BE2C (cell line): ENCODE data around the gene CCDC88B.
"Not testable (repeated sequence)": the region's sequence is repeated elsewhere in the genome, so short reads cannot be mapped to it uniquely, and the experiment has no call there.

Source experiments
- DNase-seq: peaks from one replicate; pipeline ENCODE4 v3.0.0-alpha.2; 2020
- H3K27me3 ChIP-seq: fragments of 250-450 bp; sonication (Bioruptor Pico); 2 replicates; pipeline ENCODE4 v1.5.1; 2020; ENCODE audit warnings: mild to moderate bottlenecking
- H3K36me3 ChIP-seq: fragments of 250-450 bp; sonication (Bioruptor Pico); 2 replicates; pipeline ENCODE4 v1.5.1; 2020; ENCODE audit warnings: mild to moderate bottlenecking
- H3K4me1 ChIP-seq: fragments of 250-450 bp; sonication (Bioruptor Pico); 2 replicates; pipeline ENCODE4 v1.5.1; 2020
- H3K4me3 ChIP-seq: 2 replicates; pipeline ENCODE4 v1.5.1; 2011; ENCODE audit warnings: low read depth, low read length
- H3K9me3 ChIP-seq: fragments of 250-450 bp; sonication (Bioruptor Pico); 2 replicates; pipeline ENCODE4 v1.5.1; 2020
- TF ChIP-seq, protein P1 (sequence below): IDR thresholded peaks from 2 replicates; pipeline ENCODE4 v1.5.1; 2012; ENCODE audit warnings: mild to moderate bottlenecking, low read depth, low read length

Gene CCDC88B

DNA sequence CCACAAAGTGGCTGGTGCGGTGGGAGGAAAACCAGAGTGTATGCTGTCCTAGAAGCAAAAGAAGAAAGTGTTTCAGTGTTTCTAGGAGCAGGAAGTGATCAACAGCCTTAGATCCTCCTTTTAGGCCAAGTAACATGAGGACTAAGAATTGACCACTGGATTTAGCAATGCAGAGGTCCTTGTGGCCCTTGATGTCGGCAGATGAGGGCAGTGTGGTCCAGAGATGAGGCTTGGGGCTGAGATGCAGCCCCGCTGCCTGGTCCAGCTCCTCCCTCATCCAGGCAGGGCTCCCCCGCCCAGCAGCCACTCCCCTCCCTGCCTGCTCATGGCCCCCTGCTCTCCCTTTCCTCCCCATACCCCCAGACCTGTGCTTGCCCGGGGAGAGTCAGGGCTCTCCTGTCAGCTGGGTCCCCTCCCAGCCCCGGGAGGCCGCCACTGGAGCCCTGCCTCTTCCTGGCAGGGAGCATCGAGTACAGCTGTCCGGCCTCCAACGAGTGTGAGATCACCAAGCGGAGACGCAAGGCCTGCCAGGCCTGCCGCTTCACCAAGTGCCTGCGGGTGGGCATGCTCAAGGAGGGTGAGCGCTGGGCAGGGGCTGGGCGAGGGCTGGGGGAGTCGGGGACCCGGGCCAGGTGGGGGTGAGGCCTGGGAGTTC lies 26.4 kb upstream of the CCDC88B start:
- no peak for DNase-seq
- Histone ChIP-seq H3K9me3 (no peaks in the 10 kb centered on the region), H3K4me1 (no peaks in the 10 kb centered on the region), H3K4me3 (no peak overlapping the region), H3K27me3 (no peaks in the 10 kb centered on the region), H3K36me3 (0 out of 2 replicates have a peak, but pooled peaks cover 6% of the 10 kb centered on the region)
- TF ChIP-seq, protein P1, sequence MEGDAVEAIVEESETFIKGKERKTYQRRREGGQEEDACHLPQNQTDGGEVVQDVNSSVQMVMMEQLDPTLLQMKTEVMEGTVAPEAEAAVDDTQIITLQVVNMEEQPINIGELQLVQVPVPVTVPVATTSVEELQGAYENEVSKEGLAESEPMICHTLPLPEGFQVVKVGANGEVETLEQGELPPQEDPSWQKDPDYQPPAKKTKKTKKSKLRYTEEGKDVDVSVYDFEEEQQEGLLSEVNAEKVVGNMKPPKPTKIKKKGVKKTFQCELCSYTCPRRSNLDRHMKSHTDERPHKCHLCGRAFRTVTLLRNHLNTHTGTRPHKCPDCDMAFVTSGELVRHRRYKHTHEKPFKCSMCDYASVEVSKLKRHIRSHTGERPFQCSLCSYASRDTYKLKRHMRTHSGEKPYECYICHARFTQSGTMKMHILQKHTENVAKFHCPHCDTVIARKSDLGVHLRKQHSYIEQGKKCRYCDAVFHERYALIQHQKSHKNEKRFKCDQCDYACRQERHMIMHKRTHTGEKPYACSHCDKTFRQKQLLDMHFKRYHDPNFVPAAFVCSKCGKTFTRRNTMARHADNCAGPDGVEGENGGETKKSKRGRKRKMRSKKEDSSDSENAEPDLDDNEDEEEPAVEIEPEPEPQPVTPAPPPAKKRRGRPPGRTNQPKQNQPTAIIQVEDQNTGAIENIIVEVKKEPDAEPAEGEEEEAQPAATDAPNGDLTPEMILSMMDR = no peak

- TF ChIP-seq, protein P1 = 0 out of 2 replicates have a peak, but pooled peaks have one; percentile 19
- H3K9me3 ChIP-seq = no peaks in the 10 kb centered on the region
- no peaks in the 10 kb centered on the region for H3K27me3 ChIP-seq
- no peaks in the 10 kb centered on the region for H3K4me1 ChIP-seq
- H3K36me3 ChIP-seq = 0 out of 2 replicates have a peak, but pooled peaks cover 6% of the 10 kb centered on the region
- DNase-seq = no peak
- H3K4me3 ChIP-seq = no peak overlapping the region
These were observed 25.7 kb upstream of the CCDC88B start for GRCh38 chr11:64314146-64314804.

DNA sequence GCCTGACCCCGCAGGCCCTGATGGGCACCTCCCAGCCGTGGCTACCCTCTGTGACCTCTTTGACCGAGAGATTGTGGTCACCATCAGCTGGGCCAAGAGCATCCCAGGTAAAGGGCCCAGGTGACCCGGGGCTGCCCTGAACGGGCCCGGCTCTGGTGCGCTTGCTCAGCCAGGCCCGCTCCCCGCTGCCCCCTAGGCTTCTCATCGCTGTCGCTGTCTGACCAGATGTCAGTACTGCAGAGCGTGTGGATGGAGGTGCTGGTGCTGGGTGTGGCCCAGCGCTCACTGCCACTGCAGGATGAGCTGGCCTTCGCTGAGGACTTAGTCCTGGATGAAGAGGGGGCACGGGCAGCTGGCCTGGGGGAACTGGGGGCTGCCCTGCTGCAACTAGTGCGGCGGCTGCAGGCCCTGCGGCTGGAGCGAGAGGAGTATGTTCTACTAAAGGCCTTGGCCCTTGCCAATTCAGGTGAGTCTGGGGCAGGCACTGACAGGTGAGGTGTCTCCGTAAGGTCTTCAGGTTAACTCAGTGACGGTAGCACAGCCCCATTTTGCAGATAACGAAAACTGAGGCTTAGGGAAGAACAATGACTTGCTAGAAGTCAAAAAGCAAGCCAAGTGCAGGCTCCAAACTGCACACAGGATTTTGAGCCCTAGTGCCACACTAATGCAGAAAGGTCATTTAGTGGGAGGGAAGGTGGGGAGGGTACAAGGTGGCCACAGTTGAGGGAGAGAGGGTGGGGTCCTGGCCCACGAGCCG lies 25.0 kb upstream of the CCDC88B start:
- Histone ChIP-seq H3K9me3 (no peaks in the 10 kb centered on the region), H3K4me3 (no peak overlapping the region), H3K4me1 (no peaks in the 10 kb centered on the region), H3K36me3 (0 out of 2 replicates have a peak, but pooled peaks cover 6% of the 10 kb centered on the region), H3K27me3 (no peaks in the 10 kb centered on the region)
- TF ChIP-seq, protein P1 = no peak
- DNase-seq = no peak

DNA sequence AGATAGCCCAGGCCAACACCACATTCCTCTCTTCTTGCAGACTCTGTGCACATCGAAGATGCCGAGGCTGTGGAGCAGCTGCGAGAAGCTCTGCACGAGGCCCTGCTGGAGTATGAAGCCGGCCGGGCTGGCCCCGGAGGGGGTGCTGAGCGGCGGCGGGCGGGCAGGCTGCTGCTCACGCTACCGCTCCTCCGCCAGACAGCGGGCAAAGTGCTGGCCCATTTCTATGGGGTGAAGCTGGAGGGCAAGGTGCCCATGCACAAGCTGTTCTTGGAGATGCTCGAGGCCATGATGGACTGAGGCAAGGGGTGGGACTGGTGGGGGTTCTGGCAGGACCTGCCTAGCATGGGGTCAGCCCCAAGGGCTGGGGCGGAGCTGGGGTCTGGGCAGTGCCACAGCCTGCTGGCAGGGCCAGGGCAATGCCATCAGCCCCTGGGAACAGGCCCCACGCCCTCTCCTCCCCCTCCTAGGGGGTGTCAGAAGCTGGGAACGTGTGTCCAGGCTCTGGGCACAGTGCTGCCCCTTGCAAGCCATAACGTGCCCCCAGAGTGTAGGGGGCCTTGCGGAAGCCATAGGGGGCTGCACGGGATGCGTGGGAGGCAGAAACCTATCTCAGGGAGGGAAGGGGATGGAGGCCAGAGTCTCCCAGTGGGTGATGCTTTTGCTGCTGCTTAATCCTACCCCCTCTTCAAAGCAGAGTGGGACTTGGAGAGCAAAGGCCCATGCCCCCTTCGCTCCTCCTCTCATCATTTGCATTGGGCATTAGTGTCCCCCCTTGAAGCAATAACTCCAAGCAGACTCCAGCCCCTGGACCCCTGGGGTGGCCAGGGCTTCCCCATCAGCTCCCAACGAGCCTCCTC lies 24.1 kb upstream of the CCDC88B start:
- not testable (repeated sequence) for H3K36me3 ChIP-seq, H3K9me3 ChIP-seq, DNase-seq, H3K4me3 ChIP-seq, H3K27me3 ChIP-seq, H3K4me1 ChIP-seq

DNA sequence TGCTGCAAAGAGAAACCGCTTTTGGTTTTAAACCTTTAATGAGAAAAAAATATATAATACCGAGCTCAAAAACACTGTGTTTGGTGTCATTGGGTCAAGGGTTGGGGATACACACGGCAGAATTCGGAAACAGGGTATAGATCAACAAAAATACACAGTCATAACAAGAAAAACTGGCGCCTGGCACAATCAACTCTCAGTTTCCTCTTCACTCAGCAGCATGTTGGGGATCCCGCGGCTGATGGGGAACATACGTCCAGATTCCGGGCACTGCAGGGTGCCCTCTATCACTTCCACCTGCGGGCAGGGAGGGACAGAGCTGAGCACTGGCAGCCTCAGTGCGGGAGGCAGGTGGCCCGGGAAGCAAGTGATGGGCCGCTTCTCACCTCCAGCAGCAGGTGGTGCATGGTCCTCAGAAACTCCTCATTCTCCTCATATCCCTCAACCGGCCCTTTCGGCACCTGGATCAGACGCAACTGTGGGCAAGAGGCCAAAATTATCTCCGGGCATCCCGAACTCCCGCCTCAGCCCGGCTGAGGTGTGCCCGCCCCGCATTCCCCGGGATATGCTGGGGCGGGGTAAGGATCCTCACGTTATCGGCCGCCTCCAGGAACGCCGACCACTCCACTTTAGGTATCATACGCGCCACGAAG lies 23.2 kb upstream of the CCDC88B start:
- 0 out of 2 replicates have a peak, but pooled peaks cover 6% of the 10 kb centered on the region for H3K36me3 ChIP-seq
- DNase-seq = no peak

More for the DNA sequence above, 23.2 kb upstream of the CCDC88B start:
- no peaks in the 10 kb centered on the region for H3K27me3 ChIP-seq
- TF ChIP-seq, protein P1 = 0 out of 2 replicates have a peak, but pooled peaks have one; percentile 4
- no peaks in the 10 kb centered on the region for H3K9me3 ChIP-seq
- peak overlapping the region; percentile 78 for H3K4me3 ChIP-seq
- no peaks in the 10 kb centered on the region for H3K4me1 ChIP-seq
